ENCODE data around the gene CCNO.

The CCNO gene, protein sequence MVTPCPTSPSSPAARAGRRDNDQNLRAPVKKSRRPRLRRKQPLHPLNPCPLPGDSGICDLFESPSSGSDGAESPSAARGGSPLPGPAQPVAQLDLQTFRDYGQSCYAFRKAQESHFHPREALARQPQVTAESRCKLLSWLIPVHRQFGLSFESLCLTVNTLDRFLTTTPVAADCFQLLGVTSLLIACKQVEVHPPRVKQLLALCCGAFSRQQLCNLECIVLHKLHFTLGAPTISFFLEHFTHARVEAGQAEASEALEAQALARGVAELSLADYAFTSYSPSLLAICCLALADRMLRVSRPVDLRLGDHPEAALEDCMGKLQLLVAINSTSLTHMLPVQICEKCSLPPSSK

DNA sequence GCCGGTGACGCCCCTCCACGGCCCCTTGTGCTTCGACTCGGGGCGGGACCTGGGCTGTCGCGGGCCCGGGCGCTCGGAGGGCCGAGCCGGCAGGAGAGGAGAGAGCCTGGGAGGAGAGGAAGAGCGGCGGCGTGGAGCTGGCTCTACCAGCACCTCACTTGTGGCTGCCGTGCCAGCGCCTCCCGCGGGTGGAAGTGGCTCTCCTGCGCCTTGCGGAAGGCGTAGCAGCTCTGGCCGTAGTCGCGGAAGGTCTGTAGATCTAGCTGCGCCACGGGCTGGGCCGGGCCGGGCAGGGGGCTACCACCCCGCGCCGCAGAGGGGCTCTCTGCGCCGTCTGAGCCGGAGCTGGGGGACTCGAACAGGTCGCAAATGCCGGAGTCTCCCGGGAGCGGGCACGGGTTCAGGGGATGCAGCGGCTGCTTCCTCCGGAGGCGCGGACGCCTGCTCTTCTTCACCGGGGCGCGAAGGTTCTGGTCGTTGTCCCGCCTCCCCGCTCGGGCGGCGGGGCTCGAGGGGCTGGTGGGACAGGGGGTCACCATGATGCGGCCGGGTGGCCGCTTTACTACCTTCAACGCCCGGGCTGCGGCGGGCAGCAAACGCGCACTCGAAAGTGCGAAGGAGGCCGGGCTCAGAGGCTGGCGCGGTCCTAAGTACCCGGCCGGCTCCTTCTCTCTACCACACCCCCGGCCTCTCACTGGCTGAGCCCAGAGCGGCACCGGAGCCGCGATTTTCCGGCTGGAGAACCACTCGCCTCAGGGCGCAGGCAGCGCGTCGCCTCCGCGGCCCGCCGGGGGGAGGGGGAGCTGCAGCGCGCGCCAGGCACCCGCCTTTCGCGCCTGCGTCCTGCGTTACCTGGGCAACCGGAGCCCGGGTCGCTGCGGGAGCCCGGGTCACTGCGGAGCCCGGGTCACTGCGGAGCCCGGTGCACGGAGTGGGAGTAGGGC, at the start of gene CCNO:
CCNO (minus strand) TSS at position 624 of the 944 bp plus-strand sequence; CDS start at position 539, 85 bp downstream.
- POLR2A ChIA-PET, result interaction anchor here (0.7 to 5.3 kb wide), 5 partner anchors 12 to 343 kb away, joined by 3 to 38 read pairs (median 4); partner anchors contain the start of genes DHX29 and MTREX
- TF ChIP-seq SP7 (tag by site-specific recombination; IDR thresholded peaks at IDR 0.05), result peak; percentile 42; the same call in 1 of the 2 replicates
- TF ChIP-seq BCL11A (tag by site-specific recombination; IDR thresholded peaks at IDR 0.05; ENCODE audit: low read depth), result peak; percentile 32; the same call in 1 of the 2 replicates
- TF ChIP-seq ZNF335 (tag by site-specific recombination; conservative IDR thresholded peaks at IDR 0.05), result peak; percentile 78
- TF ChIP-seq ZFP37 (tag by site-specific recombination; IDR thresholded peaks at IDR 0.05), result peak; percentile 28; the same call in 1 of the 2 replicates
- no peak for TF ChIP-seq HOXC10 (CRISPR knock-in tag; IDR thresholded peaks at IDR 0.05)
- peak; percentile 62 for TF ChIP-seq ZNF501 (tag by site-specific recombination; IDR thresholded peaks at IDR 0.05)
- 0 out of 2 replicates have a peak, but pooled peaks have one; percentile 31 for TF ChIP-seq KLF8 (tag by site-specific recombination; IDR thresholded peaks at IDR 0.05)
- TF ChIP-seq, protein P1, sequence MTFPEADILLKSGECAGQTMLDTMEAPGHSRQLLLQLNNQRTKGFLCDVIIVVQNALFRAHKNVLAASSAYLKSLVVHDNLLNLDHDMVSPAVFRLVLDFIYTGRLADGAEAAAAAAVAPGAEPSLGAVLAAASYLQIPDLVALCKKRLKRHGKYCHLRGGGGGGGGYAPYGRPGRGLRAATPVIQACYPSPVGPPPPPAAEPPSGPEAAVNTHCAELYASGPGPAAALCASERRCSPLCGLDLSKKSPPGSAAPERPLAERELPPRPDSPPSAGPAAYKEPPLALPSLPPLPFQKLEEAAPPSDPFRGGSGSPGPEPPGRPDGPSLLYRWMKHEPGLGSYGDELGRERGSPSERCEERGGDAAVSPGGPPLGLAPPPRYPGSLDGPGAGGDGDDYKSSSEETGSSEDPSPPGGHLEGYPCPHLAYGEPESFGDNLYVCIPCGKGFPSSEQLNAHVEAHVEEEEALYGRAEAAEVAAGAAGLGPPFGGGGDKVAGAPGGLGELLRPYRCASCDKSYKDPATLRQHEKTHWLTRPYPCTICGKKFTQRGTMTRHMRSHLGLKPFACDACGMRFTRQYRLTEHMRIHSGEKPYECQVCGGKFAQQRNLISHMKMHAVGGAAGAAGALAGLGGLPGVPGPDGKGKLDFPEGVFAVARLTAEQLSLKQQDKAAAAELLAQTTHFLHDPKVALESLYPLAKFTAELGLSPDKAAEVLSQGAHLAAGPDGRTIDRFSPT (tag by site-specific recombination; IDR thresholded peaks at IDR 0.05), result peak; percentile 42; the same call in 1 of the 2 replicates
- TF ChIP-seq, protein P2, sequence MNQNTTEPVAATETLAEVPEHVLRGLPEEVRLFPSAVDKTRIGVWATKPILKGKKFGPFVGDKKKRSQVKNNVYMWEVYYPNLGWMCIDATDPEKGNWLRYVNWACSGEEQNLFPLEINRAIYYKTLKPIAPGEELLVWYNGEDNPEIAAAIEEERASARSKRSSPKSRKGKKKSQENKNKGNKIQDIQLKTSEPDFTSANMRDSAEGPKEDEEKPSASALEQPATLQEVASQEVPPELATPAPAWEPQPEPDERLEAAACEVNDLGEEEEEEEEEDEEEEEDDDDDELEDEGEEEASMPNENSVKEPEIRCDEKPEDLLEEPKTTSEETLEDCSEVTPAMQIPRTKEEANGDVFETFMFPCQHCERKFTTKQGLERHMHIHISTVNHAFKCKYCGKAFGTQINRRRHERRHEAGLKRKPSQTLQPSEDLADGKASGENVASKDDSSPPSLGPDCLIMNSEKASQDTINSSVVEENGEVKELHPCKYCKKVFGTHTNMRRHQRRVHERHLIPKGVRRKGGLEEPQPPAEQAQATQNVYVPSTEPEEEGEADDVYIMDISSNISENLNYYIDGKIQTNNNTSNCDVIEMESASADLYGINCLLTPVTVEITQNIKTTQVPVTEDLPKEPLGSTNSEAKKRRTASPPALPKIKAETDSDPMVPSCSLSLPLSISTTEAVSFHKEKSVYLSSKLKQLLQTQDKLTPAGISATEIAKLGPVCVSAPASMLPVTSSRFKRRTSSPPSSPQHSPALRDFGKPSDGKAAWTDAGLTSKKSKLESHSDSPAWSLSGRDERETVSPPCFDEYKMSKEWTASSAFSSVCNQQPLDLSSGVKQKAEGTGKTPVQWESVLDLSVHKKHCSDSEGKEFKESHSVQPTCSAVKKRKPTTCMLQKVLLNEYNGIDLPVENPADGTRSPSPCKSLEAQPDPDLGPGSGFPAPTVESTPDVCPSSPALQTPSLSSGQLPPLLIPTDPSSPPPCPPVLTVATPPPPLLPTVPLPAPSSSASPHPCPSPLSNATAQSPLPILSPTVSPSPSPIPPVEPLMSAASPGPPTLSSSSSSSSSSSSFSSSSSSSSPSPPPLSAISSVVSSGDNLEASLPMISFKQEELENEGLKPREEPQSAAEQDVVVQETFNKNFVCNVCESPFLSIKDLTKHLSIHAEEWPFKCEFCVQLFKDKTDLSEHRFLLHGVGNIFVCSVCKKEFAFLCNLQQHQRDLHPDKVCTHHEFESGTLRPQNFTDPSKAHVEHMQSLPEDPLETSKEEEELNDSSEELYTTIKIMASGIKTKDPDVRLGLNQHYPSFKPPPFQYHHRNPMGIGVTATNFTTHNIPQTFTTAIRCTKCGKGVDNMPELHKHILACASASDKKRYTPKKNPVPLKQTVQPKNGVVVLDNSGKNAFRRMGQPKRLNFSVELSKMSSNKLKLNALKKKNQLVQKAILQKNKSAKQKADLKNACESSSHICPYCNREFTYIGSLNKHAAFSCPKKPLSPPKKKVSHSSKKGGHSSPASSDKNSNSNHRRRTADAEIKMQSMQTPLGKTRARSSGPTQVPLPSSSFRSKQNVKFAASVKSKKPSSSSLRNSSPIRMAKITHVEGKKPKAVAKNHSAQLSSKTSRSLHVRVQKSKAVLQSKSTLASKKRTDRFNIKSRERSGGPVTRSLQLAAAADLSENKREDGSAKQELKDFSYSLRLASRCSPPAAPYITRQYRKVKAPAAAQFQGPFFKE (tag by site-specific recombination; IDR thresholded peaks at IDR 0.05; ENCODE audit: borderline replicate concordance), result no peak
- TF ChIP-seq ZEB2 (tag by site-specific recombination; IDR thresholded peaks at IDR 0.05), result peak; percentile 49; the same call in 1 of the 2 replicates
- peak; percentile 92 for TF ChIP-seq IKZF3 (tag by site-specific recombination; IDR thresholded peaks at IDR 0.05)
- peak; percentile 90 for TF ChIP-seq ZSCAN30 (tag by site-specific recombination; IDR thresholded peaks at IDR 0.05)
- no peak for TF ChIP-seq ZNF521 (tag by site-specific recombination; IDR thresholded peaks at IDR 0.05)
- TF ChIP-seq ZSCAN16 (tag by site-specific recombination; IDR thresholded peaks at IDR 0.05), result 0 out of 2 replicates have a peak, but pooled peaks have one; percentile 27
- peak; percentile 71; the same call in 1 of the 2 replicates for TF ChIP-seq KLF1 (tag by site-specific recombination; IDR thresholded peaks at IDR 0.05)
- TF ChIP-seq SP2 (tag by site-specific recombination; IDR thresholded peaks at IDR 0.05), result peak; percentile 67
- TF ChIP-seq ZNF10 (tag by site-specific recombination; IDR thresholded peaks at IDR 0.05), result 0 out of 2 replicates have a peak, but pooled peaks have one; percentile 29
- TF ChIP-seq, protein P3, sequence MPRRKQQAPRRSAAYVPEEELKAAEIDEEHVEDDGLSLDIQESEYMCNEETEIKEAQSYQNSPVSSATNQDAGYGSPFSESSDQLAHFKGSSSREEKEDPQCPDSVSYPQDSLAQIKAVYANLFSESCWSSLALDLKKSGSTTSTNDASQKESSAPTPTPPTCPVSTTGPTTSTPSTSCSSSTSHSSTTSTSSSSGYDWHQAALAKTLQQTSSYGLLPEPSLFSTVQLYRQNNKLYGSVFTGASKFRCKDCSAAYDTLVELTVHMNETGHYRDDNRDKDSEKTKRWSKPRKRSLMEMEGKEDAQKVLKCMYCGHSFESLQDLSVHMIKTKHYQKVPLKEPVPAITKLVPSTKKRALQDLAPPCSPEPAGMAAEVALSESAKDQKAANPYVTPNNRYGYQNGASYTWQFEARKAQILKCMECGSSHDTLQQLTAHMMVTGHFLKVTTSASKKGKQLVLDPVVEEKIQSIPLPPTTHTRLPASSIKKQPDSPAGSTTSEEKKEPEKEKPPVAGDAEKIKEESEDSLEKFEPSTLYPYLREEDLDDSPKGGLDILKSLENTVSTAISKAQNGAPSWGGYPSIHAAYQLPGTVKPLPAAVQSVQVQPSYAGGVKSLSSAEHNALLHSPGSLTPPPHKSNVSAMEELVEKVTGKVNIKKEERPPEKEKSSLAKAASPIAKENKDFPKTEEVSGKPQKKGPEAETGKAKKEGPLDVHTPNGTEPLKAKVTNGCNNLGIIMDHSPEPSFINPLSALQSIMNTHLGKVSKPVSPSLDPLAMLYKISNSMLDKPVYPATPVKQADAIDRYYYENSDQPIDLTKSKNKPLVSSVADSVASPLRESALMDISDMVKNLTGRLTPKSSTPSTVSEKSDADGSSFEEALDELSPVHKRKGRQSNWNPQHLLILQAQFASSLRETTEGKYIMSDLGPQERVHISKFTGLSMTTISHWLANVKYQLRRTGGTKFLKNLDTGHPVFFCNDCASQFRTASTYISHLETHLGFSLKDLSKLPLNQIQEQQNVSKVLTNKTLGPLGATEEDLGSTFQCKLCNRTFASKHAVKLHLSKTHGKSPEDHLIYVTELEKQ (tag by site-specific recombination; IDR thresholded peaks at IDR 0.05; ENCODE audit: borderline replicate concordance), result 0 out of 2 replicates have a peak, but pooled peaks have one; percentile 17
- TF ChIP-seq OSR2 (tag by site-specific recombination; IDR thresholded peaks at IDR 0.05), result peak; percentile 32; the same call in 1 of the 2 replicates
- peak; percentile 52; the same call in 1 of the 2 replicates for TF ChIP-seq ZNF596 (tag by site-specific recombination; IDR thresholded peaks at IDR 0.05)
- peak; percentile 41; the same call in 1 of the 2 replicates for TF ChIP-seq ZNF24 (tag by site-specific recombination; IDR thresholded peaks at IDR 0.05)
- no peak for TF ChIP-seq ZNF571 (tag by site-specific recombination; IDR thresholded peaks at IDR 0.05)
- peak; percentile 67 for TF ChIP-seq ZNF629 (tag by site-specific recombination; IDR thresholded peaks at IDR 0.05)
- peak; percentile 31; the same call in 1 of the 2 replicates for TF ChIP-seq OVOL3 (tag by site-specific recombination; IDR thresholded peaks at IDR 0.05)

More for the DNA sequence above, at the start of gene CCNO:
- no peaks in the 10 kb centered on the region for H3K9me3 ChIP-seq (ENCODE audit: control insufficient read depth, insufficient read depth, low read depth, low read length)
- CTCF ChIA-PET, result interaction anchor here (0.6 to 5.9 kb wide), 4 partner anchors 8 to 458 kb away, joined by 4 to 24 read pairs (median 4); no protein-coding TSS in a partner anchor
- peak within 1 kb of the TSS; percentile 49 for H3K4me3 ChIP-seq (ENCODE audit: low read depth, low read length)
- no peaks in the 10 kb centered on the region for H3K36me3 ChIP-seq (ENCODE audit: control insufficient read depth in 2 of 2, insufficient read depth in 1 of 2, low read length in 2 of 2)
- peak within 1 kb of the TSS; percentile 73; the same call in 1 of the 2 replicates for H3K27ac ChIP-seq (ENCODE audit: extremely low read depth, low read depth, low read length)
- H3K4me1 ChIP-seq (ENCODE audit: control insufficient read depth, insufficient read depth, low read length), result no peaks in the 10 kb centered on the region

Data from HEK293 (cell line).